Cardiac septum (tissue), 1 donor: ENCODE measurements around the gene CAPN2. TPM values are rescaled to one million over a fixed set of nuclear protein-coding genes. Genes with fewer than 3 reads are reported as not detected.

Source experiments
- DNase-seq: peaks from one replicate; pipeline ENCODE4 v3.0.0-alpha.2; 2020; ENCODE audit warnings: low spot score
- intact Hi-C: fragments of 100-400 bp; cut with DNase I; formaldehyde crosslinking; loops from one replicate; pipeline ENCODE4 v1.14.0; 2022
- total RNA-seq: library from RNA; stranded (reverse); fragmentation: NEBNext Ultra II Directional; extraction: Animal tissue kit (Norgen Biotek cat#: 25700); gene quantifications from one replicate; pipeline ENCODE4 v1.2.1, GENCODE V29; 2021
- donor health status: DM: no; HTN: no; CAD: no.

CAPN2 gene
- total RNA-seq, 1 donor from 2014 or later: 80.0 TPM

DNA sequence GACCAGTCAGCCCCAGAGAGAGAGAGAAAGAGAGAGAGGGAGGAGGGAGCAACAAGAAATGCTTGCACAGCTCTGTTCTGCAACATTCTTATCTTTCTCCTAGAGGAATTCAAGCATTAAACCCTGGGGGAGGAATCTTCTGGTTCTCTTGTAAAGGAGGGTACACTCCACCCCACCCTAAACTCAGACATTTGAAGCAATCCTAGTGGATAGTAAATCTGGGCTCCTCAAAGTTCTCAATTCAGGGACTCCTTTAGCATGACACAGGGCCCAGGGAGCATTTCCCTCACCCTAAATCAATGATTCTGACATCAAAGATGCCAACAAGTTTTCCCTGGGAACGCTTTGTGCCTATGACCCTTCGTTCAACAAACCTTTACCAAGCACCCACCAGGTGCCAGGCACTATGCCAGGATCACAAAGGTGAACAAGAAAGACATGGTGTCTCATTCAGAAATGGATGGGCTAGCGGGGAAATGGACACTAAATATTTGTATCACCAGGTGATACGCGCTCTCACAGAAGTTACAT lies 11.9 kb upstream of the CAPN2 start:
- intact Hi-C loops: loop anchor here (10.0 kb wide), 1 partner anchor 414 kb away; the partner anchor contains the start of gene FBXO28
- DNase-seq: no peak

DNA sequence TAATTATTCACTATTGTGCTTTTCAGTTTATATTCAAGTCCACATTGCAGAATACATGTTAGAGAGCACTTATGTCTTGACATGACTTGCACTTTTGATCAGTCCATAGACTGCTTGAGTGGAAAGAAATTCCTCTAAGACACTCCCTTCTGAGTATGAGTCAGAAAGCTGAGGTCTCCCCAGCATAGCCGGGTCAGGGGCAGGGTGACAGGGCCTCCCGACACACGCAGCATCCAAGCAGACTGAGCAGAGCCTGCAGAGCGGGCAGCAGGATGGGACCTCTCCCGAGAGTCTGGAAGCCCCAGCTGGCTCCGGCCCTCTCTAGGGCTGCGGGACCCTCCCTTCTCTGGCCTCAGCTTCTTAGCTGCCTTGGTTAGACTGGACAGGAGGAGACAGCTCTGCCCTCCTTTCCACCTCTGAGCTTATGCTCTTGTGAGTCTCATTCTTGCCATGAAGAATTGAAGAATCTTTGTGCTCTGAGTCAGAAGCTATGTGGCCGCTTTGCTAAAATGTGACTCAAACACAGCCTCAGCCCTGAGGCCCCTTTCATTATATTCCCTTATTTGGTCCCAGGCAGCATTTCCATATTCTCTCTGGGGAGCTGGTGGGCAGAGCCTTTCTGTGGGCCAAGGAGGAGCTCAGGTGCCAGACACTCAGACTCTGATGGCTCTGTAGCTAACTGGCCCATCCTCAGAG lies 11.2 kb upstream of the CAPN2 start:
- intact Hi-C loops: loop anchor here (10.0 kb wide), 1 partner anchor 414 kb away; the partner anchor contains the start of gene FBXO28

DNA sequence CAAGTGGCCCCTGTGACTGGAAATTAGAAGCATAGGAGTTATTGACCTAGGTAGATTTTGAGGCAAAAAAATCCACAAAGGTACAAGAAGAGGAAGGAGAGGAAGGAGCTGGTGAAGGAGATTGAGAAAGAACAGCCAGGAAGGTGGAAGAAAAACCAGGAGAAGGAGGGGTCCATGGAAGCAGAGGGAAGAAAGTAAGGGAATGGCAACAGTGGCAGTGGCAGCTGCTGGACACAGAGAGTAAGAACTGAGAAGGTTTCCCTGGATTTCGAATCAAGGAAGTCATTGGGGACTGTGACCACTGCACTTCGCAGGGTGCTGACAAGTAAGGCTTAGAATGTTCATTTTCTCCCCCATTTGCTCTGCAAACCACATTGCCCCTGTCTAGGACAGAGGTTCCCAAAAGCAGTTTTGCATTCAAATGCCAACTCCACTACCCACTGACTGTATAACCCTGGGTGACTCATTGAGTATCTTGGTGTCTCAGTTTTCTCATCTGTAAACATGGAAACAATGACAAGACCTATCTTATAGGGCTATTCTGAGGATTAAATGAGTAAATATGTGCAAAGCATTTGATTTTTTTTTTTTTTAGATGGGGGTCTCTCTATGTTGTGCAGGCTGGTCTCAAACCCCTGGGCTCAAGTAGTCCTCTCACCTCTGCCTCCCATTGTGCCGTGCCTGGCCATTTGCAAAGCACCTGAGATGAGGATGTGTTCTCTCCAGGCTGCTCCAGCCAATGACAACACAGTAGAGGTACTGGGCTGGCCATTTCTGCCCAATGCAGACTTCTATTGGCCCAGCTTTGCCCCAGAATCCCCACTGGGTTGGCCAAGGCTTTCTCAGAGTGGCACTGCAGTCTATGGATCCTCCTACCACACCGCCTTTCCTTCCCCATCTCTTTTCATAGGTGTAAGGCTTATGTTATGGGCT lies 9.3 kb upstream of the CAPN2 start:
- no peak for DNase-seq
- intact Hi-C loops: loop anchor here (10.0 kb wide), 1 partner anchor 412 kb away; the partner anchor contains the start of gene FBXO28

More for the DNA sequence above, 11.2 kb upstream of the CAPN2 start:
- no peak for DNase-seq

DNA sequence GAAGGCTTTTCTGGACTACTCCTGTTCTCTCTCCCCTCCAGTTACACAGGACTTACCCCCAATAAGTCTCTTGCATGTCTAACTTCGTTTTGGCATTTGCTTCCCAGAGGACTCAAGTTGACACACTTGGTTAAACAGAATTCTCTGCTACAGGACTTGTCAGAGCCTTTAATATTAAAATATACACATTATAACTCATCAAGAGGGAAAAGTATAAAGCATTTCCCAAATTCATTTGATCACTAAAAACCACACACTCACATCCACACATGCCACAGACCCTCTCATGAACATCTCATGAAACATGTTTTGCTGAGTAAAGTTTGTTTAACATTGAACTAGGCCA lies 8.7 kb upstream of the CAPN2 start:
- intact Hi-C loops: loop anchor here (10.0 kb wide), 1 partner anchor 411 kb away; the partner anchor contains the start of gene FBXO28
- DNase-seq: no peak

DNA sequence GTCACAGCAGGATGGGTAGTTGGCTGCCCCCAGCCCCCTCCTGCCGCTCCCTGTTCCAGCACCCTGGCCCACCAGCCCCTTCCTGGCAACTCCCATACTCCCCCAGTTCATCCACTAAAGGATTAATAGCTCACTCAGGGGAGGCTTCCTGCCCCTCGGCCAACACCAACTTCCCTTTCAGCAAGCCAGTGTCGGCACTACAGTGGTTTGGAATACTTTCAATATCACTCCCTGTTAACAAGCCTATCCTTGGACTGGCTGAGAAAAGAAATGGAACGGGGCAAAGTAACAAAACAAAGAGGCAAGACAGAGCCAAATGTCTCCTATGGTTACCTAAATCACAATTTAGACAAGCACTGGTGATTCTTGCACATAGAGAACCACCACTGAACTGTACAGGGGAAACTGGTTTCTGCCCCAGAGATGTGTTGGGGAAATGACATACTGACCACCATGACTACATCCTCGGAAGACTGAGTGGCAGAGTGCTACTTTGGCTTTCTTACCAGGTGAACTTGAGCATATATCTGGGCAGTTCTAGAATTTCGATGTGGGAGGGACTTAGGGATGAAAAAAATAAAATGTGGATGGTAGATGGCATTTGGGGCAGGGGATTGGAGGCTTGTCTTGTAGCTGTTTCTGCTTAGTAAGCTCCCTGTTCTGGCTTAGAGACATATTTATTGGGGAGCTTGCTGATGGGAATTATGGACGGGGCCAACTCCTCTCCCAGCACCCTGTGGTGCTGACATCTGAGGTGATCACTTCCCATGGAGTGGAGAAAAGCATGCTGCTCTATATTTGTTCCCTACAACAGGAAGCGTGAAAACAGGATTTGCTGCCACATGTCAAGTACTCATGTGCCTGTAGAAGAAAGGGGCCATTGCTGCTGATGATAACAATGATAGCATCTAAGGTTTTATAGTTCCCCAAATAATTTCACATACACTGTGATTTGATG lies 7.1 kb upstream of the CAPN2 start:
- DNase-seq: no peak
- intact Hi-C loops: loop anchor here (10.0 kb wide), 1 partner anchor 410 kb away; the partner anchor contains the start of gene FBXO28

DNA sequence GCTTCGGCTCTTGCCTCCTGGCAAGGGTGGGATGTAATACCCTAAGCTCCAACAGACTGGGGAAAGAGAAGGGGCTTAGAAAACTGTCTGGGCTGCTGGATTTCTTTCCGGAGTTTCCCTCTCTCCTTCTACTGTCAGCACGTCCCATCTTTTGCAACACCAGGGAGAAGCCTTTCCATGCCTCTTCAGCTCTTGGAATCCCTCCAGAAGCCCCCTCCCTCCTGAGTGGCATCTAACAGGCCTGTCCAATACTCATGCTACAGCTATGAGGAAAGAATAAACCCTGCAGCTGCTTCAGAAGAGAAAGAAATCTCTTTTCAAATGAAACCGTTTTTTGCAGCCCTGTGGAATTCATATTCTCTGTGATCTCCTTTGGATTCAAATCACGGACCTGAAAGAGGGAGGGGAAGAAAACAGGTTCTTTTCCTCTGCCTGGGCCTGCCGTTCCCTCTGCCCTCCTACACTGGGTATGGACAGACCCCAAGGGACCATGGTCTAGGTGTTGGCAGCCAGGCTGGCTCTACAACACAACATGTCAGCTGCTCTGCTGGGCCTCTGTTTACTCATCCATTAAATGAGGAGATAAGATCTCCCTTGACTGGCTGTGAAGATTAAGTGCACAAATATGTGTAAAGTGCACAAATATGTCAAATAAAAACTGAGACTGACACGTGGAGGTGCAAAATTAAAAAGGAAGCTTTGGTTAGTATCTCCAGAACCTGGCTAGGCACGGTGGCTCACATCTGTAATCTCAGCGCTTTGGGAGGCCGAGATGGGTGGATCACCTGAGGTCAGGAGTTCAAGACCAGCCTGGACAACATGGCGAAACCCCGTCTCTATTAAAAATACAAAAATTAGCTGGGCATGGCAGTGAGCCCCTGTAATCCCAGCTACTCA lies 6.0 kb upstream of the CAPN2 start:
- DNase-seq: no peak
- intact Hi-C loops: loop anchor here (10.0 kb wide), 1 partner anchor 408 kb away; the partner anchor contains the start of gene FBXO28

DNA sequence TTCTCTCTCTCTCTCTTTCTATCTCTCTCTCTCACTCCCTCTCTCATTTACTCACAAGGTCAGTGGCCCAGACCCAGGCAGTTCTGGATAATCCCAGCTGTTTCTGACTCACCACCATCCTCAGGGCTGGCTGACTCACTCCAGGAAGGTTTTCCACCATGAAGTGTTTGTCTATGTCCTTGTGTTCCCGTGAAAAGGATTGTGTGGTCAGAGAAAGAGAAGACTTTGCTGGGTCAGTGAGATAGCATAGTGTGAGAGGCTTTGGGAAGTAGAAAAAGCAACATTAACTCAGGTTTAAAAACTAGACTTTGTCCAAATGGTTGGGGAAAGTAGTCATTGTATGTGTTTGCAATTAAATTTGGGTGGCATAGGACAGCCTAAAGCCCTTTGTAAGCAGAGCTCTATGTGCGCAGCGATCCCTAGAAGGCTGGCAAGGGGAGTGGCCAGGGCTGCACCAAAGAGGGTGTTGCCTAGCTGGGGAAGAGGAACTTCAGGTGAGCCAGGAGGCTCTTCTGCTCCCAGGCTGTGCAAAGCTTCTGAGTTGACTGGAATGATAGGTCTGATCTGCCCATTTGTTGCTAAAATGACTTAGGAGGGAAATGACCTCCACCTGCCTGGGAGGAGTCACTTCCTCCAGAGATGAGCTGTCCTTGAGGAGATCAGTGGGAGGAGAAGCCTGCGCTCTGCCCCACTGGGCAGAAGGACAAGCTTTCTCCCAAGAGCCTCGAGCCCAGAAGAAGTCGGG lies 4.9 kb upstream of the CAPN2 start:
- DNase-seq: no peak
- intact Hi-C loops: loop anchor here (10.0 kb wide), 1 partner anchor 407 kb away; the partner anchor contains the start of gene FBXO28

DNA sequence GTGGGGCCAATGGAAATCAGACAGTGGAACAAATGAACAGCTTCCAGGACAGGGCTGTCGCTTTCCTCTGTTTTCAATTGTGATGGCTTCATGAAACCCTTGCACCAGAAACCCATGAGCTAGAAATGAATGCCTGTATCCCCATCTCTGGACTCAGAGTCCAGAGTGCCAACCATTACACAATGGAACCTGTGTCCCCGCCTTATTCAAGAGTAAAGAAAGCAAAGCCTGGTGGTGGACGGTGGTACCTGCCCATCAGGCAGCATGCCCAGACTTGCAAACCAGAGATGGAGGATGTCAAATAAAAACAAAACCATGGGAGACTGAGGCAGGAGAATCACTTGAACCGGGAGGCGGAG lies 4.4 kb upstream of the CAPN2 start:
- no peak for DNase-seq
- intact Hi-C loops: loop anchor here (2.0 to 10.0 kb wide), 2 partner anchors 137 to 407 kb away; partner anchors contain the start of genes FBXO28 and TP53BP2

DNA sequence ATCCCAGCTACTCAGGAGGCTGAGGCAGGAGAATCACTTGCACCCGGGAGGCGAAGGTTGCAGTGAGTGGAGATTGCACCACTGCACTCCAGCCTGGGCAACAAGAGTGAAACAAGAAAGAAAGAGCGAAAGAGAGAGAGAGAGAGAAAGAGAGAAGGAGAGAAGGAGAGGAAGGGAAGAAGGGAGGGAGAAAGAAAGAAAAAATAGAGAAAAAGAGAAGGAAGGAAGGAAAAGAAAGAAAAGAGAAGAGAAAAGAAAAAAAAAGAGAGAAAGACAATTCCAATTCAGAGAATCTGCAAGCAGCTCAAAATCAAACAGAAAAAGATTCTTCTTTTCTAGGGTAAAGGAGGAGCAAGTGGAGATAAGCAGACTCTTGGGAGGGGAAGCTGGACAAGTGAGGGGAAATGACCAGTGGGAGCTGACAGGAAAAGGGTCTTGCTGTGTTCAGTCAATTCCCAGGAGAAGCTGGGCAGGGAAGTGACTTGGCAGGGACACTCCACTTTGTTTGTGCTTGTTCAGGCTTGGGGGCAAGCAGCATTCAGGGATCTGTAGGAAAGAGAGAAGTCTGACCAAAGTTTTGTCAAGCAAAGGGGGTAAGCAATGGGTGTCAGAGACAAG lies 3.6 kb upstream of the CAPN2 start:
- DNase-seq: no peak
- intact Hi-C loops: loop anchor here (2.0 to 10.0 kb wide), 2 partner anchors 136 to 406 kb away; partner anchors contain the start of genes FBXO28 and TP53BP2

DNA sequence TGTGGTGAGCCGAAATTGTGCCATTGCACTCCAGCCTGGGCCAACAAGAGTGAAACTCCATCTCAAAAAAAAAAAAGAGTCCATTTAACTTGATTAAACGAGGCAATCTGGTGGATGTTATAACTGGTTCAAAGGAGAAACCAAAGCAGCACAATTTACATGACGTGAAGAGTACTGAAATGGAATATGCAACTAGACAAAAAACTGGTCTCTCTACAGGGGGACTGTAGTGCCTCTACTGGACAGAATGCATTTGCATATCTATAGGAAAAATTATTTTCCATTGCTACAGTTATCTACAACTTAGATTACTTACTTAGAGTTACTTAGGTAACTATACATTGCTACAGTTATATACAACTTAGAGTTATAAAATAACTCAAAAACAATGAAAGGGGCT lies 2.7 kb upstream of the CAPN2 start:
- DNase-seq: no peak
- intact Hi-C loops: loop anchor here (2.0 to 10.0 kb wide), 2 partner anchors 135 to 405 kb away; partner anchors contain the start of genes FBXO28 and TP53BP2

DNA sequence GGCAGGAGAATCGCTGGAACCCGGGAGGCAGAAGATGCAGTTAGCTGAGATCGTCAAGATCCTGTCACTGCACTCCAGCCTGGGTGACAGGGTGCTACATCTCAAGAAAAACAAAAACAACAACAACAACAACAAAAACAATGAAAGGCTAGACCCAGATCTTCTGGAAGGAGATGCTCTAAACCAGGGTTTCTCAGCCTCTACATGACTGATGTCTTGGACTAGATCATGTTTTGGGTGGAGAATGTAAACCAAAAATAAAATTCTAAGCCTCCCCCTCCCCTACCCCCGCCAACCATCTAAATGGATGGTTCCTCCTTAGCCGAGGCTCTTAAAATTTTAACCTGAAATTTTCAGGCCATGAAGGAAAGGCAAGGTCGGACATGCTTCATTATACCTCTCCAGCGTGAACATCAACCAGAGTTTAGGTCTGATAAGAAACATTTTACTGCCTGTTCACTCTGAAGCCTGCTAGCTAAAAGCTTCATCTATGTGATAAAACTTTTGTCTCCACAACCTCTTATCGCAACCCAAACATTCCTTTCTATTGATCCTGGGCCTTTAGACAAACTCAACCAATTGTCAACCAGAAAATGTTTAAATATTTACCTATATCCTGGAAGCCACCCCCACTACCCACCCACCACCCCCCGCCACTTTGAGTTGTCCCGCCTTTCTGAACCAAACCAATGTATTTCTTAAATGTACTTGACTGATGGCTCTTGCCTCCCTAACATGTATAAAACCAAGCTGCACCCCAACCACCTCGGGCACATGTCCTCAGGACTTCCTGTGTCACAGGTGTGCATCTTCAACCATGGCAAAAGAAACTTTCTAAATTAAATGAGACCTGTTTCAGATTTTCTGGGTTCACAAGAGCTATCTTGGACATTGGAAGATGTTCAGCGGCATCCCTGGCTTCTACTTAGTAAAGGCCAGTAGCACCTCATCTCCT lies 1.9 kb upstream of the CAPN2 start:
- DNase-seq: peak; percentile 31
- intact Hi-C loops: no loop called here

DNA sequence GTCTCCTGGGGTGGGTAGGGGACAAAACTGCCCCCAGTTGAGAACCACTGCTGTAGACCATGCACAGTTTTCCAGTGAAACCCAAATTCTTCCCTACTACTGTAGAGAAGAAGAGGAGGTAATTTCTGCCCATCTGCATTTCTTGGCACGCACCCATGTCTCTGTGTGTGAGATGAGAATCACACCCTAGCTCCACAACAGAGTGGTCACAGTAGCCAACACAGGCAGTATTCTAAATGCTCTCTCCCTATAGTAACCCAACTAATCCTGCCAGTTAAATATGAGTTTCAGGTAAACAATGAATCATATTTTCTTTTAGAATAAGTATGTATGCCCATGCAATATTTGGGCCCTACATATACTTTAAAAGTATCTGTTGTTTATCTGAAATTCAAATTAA lies 1.2 kb upstream of the CAPN2 start:
- DNase-seq: peak; percentile 55
- intact Hi-C loops: no loop called here

DNA sequence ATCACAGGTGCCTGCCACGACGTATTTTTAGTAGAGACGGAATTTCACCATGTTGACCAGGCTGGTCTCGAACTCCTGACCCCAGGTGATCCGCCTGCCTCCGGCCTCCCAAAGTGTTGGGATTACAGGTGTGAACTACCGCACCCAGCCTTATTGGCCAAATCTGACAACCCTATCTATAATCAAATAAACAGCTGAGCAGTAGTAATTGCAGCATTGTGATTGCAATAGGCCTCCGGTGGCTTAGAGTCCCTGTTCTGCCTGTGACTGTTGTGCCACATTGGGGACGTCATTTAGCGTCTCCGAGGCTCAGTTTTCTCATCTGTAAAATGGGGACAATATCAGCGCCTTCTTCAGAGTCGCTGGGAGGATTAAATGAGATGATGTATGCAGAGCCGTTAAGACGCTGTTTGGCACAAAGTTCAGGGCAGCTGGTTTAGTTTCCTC lies 569 bp upstream of the CAPN2 start:
- no peak for DNase-seq
- intact Hi-C loops: loop anchor here (1.0 kb wide), 1 partner anchor 38 kb away; no protein-coding TSS in a partner anchor

DNA sequence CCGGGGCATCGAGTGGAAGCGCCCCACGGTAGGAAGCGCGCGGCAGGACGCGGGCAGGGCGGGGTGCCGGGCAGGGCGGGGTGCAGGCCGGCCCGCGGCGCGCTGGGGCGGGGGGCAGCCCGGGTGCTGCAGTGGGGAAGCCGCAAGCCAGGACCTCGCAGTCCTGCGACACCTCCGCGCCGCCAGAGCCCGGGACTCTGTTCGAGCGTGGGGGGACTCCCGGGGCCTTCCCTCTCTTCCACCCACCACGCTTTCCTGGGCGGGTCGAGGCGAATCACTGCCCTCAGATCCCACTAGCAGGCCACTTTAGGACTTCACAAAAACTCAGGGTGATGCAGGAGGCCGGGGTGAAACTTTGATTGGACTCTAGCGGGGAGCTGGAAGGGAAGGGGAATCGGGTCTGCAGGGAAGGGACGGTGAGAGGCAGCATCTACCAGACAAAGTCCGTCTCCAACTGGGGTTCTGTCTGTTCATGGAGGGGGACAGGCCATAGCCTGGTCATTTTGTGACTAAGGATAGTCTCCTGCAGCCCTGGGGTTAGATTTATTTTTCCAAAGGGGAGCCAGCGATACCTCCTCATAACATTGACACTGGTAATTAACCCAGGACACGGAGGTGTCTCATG lies 623 bp downstream of the CAPN2 start:
- intact Hi-C loops: loop anchor here (1.0 kb wide), 1 partner anchor 36 kb away; no protein-coding TSS in a partner anchor
- peak; percentile 77 for DNase-seq
